Fibroblast of skin of abdomen (primary cell): ENCODE measurements around the gene PNPLA1. TPM values are rescaled to one million over a fixed set of nuclear protein-coding genes. Genes with fewer than 3 reads are reported as not detected.

Experiments used
- DNase-seq: peaks from one replicate; pipeline ENCODE4 v3.0.0-alpha.2; 2013
- polyA plus RNA-seq, 2 experiments: library from polyadenylated mRNA; unstranded; fragments of 120-200 nt; gene quantifications; one replicate each; pipeline ENCODE4 v1.2.1, GENCODE V29; 2013; ENCODE audit not compliant: insufficient read length in 2 of 2

Gene PNPLA1, protein sequence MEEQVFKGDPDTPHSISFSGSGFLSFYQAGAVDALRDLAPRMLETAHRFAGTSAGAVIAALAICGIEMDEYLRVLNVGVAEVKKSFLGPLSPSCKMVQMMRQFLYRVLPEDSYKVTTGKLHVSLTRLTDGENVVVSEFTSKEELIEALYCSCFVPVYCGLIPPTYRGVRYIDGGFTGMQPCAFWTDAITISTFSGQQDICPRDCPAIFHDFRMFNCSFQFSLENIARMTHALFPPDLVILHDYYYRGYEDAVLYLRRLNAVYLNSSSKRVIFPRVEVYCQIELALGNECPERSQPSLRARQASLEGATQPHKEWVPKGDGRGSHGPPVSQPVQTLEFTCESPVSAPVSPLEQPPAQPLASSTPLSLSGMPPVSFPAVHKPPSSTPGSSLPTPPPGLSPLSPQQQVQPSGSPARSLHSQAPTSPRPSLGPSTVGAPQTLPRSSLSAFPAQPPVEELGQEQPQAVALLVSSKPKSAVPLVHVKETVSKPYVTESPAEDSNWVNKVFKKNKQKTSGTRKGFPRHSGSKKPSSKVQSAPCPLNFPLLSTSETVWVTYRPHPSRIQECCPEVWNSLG
- polyA plus RNA-seq (2013, experiment 1 of 2; ENCODE audit: insufficient read length) = not detected
- polyA plus RNA-seq (2013, experiment 2 of 2; ENCODE audit: insufficient read length) = not detected

DNA sequence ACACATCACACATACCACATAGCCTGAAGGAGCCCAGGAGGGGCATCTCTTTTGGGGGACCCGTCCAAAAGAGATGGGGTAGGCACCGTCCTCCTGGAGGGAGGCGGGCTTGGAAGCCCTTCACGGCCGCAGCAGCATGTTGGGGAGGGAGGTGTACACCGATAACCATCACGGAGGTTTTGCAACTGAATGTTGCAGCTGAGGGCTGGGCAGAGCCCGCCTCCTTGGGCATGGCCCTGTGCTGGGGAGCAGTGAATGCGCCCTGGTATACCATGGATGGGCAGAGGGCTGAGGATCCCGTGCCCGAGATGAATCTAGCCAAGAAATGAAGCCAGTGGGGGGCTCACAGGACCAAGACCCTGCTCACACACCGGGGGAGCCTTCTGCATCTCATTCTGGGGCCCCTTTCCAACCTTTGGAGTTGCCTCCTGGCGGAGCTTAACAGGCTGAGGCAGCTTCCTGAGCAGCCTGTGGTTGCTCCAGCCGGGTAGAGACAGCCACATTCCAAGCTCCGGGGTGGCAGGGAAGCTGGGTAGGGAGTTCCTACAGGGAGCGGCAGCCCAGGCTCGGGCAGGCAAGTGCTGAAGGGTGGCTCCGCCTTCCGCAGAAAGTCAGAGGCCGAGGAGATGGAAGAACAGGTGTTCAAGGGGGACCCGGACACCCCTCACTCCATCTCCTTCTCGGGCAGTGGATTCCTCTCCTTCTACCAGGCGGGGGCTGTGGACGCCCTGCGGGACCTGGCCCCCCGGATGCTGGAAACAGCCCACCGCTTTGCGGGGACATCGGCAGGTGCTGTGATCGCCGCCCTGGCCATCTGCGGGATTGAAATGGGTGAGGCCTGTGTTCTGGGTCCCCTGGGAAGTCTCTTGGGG lies at the start of gene PNPLA1:
PNPLA1 (plus strand) TSS at position 227 of the 872 bp plus-strand sequence; CDS start at position 627, 400 bp downstream.
- no peak for DNase-seq

- DNase-seq = no peak
Observed at GRCh38 chr6:36220226-36220625, 49.6 kb upstream of the PNPLA1 start.

GRCh38 chr6:36221674-36222073 lies 48.2 kb upstream of the PNPLA1 start:
- DNase-seq = no peak

DNA sequence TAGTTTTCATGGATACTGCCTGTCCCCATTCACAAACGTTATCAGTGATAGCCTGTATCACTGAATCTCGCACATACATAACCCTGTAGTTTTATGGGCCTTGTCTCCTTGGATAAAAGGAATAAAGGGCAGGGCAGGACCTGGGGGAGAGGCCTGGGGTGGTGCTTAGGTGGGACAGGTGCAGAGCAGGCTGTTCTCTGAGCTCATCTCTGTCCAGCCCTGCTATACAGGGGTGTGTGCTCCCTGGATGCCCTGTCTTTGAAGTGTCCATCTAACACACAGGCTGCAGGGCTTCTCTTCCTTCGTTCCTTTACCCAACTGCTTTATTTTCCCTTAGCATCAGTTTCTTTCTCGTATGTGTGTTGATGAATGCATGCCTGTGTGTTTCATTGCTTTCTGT lies 46.9 kb upstream of the PNPLA1 start:
- no peak for DNase-seq

- DNase-seq = peak; percentile 18
Observed at GRCh38 chr6:36223706-36224105, 46.2 kb upstream of the PNPLA1 start.

DNA sequence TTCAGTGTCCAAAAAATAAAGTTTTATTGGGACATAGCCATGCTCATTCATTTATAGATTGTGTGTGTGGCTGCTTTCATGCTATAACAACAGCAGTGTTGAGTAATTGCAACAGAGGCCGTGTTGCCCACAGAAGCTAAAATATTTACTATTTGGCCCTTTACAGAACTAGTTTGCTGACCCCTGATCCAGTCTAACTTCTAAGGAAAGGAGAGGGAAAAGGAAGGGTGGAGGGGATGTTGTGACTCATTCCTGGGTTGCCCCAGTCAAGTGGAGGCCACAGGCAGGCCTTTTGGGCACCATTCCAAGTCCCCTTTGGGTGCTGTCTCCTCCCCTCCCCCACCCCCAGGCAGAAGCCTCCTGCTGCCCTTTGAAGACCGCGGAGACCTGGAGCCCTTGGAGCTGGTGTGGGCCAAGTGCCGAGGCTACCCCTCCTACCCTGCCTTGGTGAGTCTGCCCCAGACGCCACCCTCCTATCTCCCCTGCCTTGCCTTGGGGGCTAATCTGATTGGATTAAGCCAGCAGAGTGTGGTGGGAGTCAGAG lies 44.9 kb upstream of the PNPLA1 start:
- DNase-seq = no peak

GRCh38 chr6:36226438-36227047 lies 43.3 kb upstream of the PNPLA1 start:
- no peak for DNase-seq

DNA sequence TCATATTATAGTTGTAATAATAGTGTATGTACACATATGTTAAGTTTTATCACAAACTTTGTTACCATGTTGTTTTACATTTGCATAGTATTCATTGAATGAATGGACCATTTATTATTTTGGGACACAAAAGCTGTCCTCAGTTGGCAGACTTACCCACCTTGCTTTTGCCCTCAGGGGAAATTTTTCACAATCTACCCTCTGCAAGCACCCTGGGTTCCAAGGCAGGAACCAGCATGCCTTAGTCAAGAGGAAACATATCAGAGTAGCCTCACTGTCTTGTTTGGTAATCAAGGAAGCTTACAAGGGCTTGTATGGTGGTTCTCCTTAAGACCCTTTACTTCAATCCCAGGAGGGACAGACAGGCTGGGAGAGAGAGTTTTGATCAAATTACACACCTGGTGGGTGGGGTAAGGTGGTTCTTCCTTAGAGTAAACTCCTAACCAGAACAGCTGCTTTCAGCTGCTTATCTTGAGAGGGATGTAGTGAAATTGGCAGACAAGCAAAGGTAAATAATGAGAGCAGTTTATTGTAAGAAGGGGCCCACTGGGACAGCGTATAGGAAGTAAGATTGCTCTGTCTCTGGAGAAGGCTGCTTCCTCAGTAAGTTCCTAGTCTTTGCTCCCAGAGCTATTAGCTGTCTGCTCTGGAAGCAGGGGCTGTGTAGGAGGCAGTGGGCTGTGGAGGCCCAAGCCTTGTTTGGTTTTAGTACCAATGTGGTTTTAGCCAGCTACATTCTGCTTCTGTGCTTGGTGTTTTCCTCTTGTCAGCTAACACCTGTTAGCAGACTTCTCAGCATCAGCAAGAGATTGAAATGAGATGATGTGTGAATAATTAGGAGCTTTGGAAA lies 42.3 kb upstream of the PNPLA1 start:
- no peak for DNase-seq

DNA sequence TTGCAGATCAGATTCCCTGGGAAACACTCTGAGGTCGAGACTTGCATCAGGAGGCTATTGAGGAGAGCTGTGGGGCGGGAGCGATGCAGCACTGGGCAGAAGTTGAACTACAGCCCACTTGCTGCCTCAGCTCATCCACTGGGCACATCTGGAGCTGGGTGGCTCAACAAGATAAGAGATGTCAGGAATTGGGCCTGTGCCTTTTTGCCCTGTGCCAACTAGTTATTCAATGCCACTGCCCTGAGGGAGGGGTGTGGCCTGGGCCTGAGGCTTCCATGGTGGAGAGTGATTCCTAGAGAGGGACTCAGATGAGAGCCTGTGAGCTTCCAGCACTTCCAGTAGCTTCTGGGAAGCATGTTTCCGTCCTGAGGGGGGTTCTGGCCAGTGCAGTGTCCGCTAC lies 40.6 kb upstream of the PNPLA1 start:
- DNase-seq = no peak

DNA sequence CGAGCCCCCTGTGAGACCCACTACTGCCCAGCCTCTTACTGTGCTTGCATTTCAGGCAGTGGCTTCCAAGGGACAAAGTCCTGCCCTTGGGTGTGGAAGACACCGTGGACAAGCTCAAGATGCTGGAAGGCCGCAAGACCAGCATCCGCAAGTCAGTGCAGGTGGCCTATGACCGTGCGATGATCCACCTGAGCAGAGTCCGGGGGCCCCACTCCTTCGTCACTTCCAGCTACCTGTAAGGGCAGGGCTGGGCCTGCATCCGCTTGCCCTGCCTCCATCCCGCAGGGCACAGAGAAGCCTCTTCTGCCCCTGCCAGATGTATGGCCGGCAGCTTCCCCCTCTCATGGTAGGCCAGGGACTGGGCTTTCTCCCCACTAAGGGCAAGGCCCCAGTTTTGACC lies 39.5 kb upstream of the PNPLA1 start:
- no peak for DNase-seq

- DNase-seq = no peak
Observed at GRCh38 chr6:36232172-36232571, 37.7 kb upstream of the PNPLA1 start.

DNA sequence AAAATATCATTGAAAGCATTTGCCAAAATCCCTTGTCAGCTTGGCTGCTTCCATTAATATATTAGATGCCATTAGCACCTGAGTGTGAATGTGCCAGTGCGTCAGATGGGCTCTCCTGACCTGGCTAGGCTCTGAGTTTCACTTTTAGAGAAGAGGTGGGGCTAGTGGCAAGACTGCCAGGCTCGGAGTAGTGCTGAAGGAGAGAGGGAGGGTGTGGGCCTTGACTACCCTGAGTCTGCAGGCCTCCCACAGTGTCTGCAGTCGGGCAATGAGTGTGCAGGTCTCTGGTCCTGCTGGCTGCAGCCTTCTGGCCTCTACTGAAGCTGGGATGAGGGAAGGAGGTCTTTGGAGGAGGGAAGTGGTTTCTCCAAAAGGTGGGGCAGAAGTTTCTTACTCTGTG lies 34.6 kb upstream of the PNPLA1 start:
- no peak for DNase-seq

GRCh38 chr6:36235862-36236261 lies 34.0 kb upstream of the PNPLA1 start:
- DNase-seq = no peak

GRCh38 chr6:36239774-36240173 lies 30.1 kb upstream of the PNPLA1 start:
- no peak for DNase-seq

DNA sequence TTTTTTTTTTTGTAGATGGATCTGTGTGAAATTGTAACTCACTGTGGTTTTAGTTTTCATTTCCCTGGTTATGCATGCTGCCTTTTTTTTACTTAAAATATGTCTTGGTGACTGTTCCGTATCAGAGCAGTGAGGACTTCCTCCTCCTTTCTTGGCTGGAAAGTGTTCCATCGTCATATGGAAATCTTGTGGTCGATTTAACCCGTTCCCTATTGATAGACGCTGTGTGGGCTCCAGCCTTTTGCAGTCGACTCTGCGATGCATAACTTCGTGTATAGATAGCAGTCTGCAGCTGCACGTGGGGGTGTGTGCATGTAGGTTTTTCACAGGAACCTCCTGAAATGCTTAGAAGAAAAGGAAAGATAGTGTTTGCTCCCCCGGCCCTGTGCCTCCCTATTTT lies 28.1 kb upstream of the PNPLA1 start:
- peak; percentile 56 for DNase-seq

- no peak for DNase-seq
Observed at GRCh38 chr6:36242161-36242560, 27.7 kb upstream of the PNPLA1 start.

DNA sequence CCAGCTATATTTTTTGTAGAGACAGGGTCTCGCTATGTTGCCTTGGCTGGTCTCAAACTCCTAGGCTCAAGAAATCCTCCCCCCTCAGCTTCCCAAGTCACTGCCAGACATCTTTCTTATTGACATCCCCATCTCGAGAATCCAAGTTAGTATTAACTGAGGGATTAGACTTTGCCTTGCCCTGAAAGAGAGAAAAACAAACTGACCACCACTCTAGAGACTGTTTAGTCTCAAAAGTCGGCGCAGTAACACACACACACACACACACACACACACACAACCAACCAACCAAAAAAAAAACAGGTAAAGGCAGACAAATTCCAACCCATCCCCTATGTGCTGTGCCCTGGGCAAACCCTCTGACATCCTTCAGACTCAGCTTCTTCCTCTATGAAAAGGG lies 27.2 kb upstream of the PNPLA1 start:
- DNase-seq = no peak

DNA sequence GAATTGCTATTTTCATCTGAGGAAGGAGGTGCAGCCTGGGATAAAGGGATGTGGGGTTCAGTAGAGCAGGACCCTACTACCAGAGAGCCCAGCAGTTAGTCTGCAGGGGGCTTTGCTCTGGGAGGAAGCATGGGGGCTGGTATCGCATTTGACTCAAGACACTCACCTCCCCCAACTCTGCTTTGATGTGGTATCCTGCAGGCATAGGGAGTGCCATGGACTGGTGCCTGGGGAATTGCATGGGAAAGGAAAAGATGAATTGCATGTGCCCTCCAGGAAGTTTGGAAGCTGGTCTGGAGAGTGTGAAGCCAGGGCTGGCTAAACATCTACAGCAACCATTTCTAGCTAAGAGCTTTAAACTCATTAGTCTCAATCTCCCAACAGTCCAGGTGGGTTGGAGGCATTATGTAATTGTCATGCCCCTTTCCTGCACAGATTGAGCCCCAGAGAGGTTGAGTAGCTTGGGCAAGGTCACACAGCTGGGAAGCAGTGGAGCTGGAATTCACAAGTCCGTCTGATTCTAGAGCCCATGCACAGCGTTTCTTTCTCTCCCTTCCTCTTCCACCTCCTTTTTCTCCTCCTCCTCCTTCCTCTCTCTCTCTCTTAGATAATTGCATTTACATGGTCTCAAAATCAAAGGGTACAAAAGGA lies 26.2 kb upstream of the PNPLA1 start:
- no peak for DNase-seq

- no peak for DNase-seq
Observed at GRCh38 chr6:36244641-36245280, 25.1 kb upstream of the PNPLA1 start.

GRCh38 chr6:36245572-36246061 lies 24.2 kb upstream of the PNPLA1 start:
- no peak for DNase-seq
